Measurements from ENCODE around the gene SLIRP.

GRCh38 chr14:77691259-77691658 is 16.6 kb upstream of the SLIRP start:
- TF ChIP-seq, protein P1, sequence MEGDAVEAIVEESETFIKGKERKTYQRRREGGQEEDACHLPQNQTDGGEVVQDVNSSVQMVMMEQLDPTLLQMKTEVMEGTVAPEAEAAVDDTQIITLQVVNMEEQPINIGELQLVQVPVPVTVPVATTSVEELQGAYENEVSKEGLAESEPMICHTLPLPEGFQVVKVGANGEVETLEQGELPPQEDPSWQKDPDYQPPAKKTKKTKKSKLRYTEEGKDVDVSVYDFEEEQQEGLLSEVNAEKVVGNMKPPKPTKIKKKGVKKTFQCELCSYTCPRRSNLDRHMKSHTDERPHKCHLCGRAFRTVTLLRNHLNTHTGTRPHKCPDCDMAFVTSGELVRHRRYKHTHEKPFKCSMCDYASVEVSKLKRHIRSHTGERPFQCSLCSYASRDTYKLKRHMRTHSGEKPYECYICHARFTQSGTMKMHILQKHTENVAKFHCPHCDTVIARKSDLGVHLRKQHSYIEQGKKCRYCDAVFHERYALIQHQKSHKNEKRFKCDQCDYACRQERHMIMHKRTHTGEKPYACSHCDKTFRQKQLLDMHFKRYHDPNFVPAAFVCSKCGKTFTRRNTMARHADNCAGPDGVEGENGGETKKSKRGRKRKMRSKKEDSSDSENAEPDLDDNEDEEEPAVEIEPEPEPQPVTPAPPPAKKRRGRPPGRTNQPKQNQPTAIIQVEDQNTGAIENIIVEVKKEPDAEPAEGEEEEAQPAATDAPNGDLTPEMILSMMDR (conservative IDR thresholded peaks at IDR 0.05; ENCODE audit: low read depth, low read length): no peak
- TF ChIP-seq FOS (IDR thresholded peaks at IDR 0.05; ENCODE audit: low read depth, low read length) (no peak), CEBPB (IDR thresholded peaks at IDR 0.05; ENCODE audit: low read depth, low read length) (no peak), RCOR1 (IDR thresholded peaks at IDR 0.05; ENCODE audit: insufficient replicate concordance, low read length) (no peak), BHLHE40 (IDR thresholded peaks at IDR 0.05; ENCODE audit: low read depth, low read length) (no peak), USF2 (IDR thresholded peaks at IDR 0.05; ENCODE audit: low read depth, low read length) (no peak)
